ENCODE data around the gene SLBP. TPM values are rescaled to one million over a fixed set of nuclear protein-coding genes. Genes with fewer than 3 reads are reported as not detected.

SLBP gene
- total RNA-seq, 2 experiments from 2014 or later, result 115 to 117 TPM

DNA sequence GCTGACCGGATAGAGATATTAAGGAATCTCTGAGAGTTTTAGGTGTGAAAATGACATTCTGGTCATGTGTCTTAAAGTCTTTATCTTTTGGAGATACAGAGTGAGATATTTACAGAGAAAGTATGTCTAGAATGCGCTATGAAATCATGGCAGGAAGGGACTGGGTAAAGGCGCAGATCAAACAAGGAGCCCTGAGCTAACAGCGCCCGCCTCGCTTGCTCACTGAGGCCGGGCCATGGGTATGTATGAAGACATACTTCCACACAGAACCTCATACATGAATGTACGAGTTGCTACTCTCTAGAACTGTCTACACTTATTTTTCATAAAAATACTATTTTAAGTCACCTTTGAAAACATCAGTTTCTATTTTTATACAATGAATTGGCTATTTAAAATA is 48.0 kb downstream of the SLBP start:
- no peaks in the 10 kb centered on the region for H3K9me3 Mint-ChIP-seq
- TF ChIP-seq, protein P1, sequence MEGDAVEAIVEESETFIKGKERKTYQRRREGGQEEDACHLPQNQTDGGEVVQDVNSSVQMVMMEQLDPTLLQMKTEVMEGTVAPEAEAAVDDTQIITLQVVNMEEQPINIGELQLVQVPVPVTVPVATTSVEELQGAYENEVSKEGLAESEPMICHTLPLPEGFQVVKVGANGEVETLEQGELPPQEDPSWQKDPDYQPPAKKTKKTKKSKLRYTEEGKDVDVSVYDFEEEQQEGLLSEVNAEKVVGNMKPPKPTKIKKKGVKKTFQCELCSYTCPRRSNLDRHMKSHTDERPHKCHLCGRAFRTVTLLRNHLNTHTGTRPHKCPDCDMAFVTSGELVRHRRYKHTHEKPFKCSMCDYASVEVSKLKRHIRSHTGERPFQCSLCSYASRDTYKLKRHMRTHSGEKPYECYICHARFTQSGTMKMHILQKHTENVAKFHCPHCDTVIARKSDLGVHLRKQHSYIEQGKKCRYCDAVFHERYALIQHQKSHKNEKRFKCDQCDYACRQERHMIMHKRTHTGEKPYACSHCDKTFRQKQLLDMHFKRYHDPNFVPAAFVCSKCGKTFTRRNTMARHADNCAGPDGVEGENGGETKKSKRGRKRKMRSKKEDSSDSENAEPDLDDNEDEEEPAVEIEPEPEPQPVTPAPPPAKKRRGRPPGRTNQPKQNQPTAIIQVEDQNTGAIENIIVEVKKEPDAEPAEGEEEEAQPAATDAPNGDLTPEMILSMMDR (IDR thresholded peaks at IDR 0.05), result no peak
- H3K36me3 Mint-ChIP-seq (ENCODE audit: low read depth), result no peaks in the 10 kb centered on the region
- CTCF ChIA-PET, result interaction anchor here (0.9 kb wide), 1 partner anchor 35 kb away, joined by 3 read pairs; no protein-coding TSS in a partner anchor
- ATAC-seq (no peak), DNase-seq (no peak)
- no peaks in the 10 kb centered on the region for H3K27me3 Mint-ChIP-seq
- no peak overlapping the region for H3K27ac Mint-ChIP-seq
- no peak overlapping the region for H3K4me3 Mint-ChIP-seq
- intact Hi-C loops (cut with micrococcal nuclease), result no loop called here
- no peaks in the 10 kb centered on the region for H3K4me1 Mint-ChIP-seq (ENCODE audit: low read depth)
- POLR2A ChIA-PET, result no interaction called here

DNA sequence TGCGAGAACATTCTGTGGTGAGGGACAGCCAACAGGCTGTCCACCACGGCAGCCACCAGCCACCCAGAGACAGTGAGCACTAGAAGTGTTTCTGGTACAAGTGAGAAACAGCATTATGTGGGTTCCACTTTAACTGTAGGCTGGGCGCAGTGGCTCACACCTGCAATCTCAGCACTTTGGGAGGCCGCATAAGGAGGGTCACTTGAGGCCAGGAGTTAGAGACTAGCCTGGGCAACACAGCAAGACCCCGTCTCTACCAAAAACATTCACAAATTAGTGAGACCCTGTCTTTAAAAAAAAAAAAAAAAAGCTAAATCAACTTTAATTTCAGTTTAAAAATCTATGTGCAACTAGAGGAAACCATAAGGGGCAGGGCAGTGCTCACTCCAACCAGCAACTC is 48.6 kb downstream of the SLBP start:
- ATAC-seq, result no peak
- CTCF ChIA-PET, result no interaction called here
- no peak for DNase-seq
- Mint-ChIP-seq H3K27ac (no peak overlapping the region), H3K36me3 (ENCODE audit: low read depth) (no peaks in the 10 kb centered on the region), H3K27me3 (no peaks in the 10 kb centered on the region), H3K4me1 (ENCODE audit: low read depth) (no peaks in the 10 kb centered on the region), H3K4me3 (no peak overlapping the region), H3K9me3 (no peaks in the 10 kb centered on the region)
- TF ChIP-seq, protein P1 (IDR thresholded peaks at IDR 0.05), result no peak
- POLR2A ChIA-PET, result no interaction called here
- intact Hi-C loops (cut with micrococcal nuclease), result no loop called here

- H3K4me3 Mint-ChIP-seq, result no peak overlapping the region
- TF ChIP-seq, protein P1 (IDR thresholded peaks at IDR 0.05), result no peak
- H3K27me3 Mint-ChIP-seq, result no peaks in the 10 kb centered on the region
- intact Hi-C loops (cut with micrococcal nuclease), result no loop called here
- ChIA-PET CTCF (no interaction called here), POLR2A (no interaction called here)
- no peaks in the 10 kb centered on the region for H3K36me3 Mint-ChIP-seq (ENCODE audit: low read depth)
- ATAC-seq (no peak), DNase-seq (no peak)
- H3K27ac Mint-ChIP-seq, result no peak overlapping the region
- no peaks in the 10 kb centered on the region for H3K4me1 Mint-ChIP-seq (ENCODE audit: low read depth)
- no peaks in the 10 kb centered on the region for H3K9me3 Mint-ChIP-seq
These were observed 50.4 kb downstream of the SLBP start for GRCh38 chr4:1661695-1662094.

DNA sequence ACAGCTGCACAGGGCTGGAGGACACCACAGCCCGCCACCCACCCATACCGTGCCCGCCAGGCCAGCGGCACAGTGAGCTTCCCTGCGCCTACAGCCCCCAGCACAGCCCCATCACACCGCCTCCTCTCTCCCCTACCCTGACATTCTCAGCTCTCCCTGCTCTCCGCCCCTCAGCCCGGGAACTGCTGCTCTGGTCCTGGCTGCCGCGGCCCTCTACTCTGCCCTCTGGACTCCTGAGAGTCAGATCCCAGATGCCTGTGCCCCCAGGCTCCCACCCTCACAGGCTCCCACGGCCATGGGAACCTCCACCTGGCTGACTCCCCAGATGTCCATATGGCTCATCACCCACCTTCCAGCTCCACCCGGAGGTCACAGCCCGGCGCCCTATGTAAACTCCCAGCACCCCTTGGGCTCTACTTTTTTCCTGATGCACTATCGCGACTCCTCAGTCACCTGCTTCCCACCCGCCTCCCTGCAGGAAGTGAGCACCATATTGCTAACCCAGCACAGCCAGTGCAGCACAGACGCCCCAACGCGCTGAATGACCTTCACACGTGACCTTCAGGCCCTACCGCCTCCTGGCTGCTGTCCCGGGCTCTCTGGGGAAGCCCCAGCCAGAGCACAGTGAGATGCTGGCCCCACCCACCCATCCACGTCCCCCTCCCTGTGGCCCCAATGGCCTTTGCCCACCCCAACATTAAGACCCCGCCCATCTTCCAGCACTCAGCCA is 51.0 kb downstream of the SLBP start:
- DNase-seq, result no peak
- no peak for ATAC-seq
- POLR2A ChIA-PET, result interaction anchor here (0.6 to 0.9 kb wide), 2 partner anchors 43 to 314 kb away, joined by 3 read pairs; no protein-coding TSS in a partner anchor
- intact Hi-C loops (cut with micrococcal nuclease), result no loop called here
- no peaks in the 10 kb centered on the region for H3K9me3 Mint-ChIP-seq
- no peaks in the 10 kb centered on the region for H3K36me3 Mint-ChIP-seq (ENCODE audit: low read depth)
- CTCF ChIA-PET, result interaction anchor here (1.5 kb wide), 1 partner anchor 15 kb away, joined by 3 read pairs; no protein-coding TSS in a partner anchor
- no peak overlapping the region for H3K27ac Mint-ChIP-seq
- H3K4me1 Mint-ChIP-seq (ENCODE audit: low read depth), result no peaks in the 10 kb centered on the region
- TF ChIP-seq, protein P1 (IDR thresholded peaks at IDR 0.05), result no peak
- no peak overlapping the region for H3K4me3 Mint-ChIP-seq
- no peaks in the 10 kb centered on the region for H3K27me3 Mint-ChIP-seq

Measured in activated CD8-positive, alpha-beta T cell treated with anti-CD3 and anti-CD28 coated beads for 36 hours (primary cell).